ENCODE measurements around the gene RHOBTB1. TPM values are rescaled to one million over a fixed set of nuclear protein-coding genes. Genes with fewer than 3 reads are reported as not detected.

RHOBTB1 gene
- total RNA-seq, 1 experiment from 2014 or later: 0.77 TPM

GRCh38 chr10:60898321-60898720, 45.7 kb downstream of the RHOBTB1 start:
- Histone ChIP-seq H3K36me3 (ENCODE audit: control insufficient read depth, insufficient read depth, low read length) (no peaks in the 10 kb centered on the region), H3K4me1 (ENCODE audit: control insufficient read depth, insufficient read depth, low read length) (no peaks in the 10 kb centered on the region), H3K27me3 (ENCODE audit: control insufficient read depth, insufficient read depth, low read length) (no peaks in the 10 kb centered on the region), H3K27ac (ENCODE audit: low read length) (no peak overlapping the region), H3K4me3 (ENCODE audit: low read depth in 2 of 2, low read length in 2 of 2) (no peak overlapping the region), H3K9me3 (ENCODE audit: control insufficient read depth, insufficient read depth, low read depth, low read length) (no peaks in the 10 kb centered on the region)
- TF ChIP-seq REST (IDR thresholded peaks at IDR 0.05; ENCODE audit: insufficient read depth in 1 of 2, low read depth in 2 of 2, low read length in 1 of 2) (no peak), CTCF (IDR thresholded peaks at IDR 0.05) (no peak), SIN3A (IDR thresholded peaks at IDR 0.05; ENCODE audit: borderline replicate concordance, insufficient read depth, low read depth, low read length) (no peak), POLR2AphosphoS5 (IDR thresholded peaks at IDR 0.05; ENCODE audit: low read depth, low read length) (no peak), TCF7L2 (IDR thresholded peaks at IDR 0.05; ENCODE audit: low read depth, low read length) (no peak)
- in situ Hi-C loops (cut with HindIII; ENCODE audit: low pct_unique_long_range_greater_than_20kb, low sequenced_read_pairs): no loop called here
- intact Hi-C loops (cut with micrococcal nuclease; ENCODE audit: unreplicated experiment): no loop called here
- ChIA-PET POLR2A (no interaction called here), CTCF (no interaction called here)
- no peak for ATAC-seq
- BruUV-seq (replicated peaks): no TSS peak
- DNase-seq (ENCODE audit: low read depth, low spot score): no peak

- TF ChIP-seq POLR2AphosphoS5 (IDR thresholded peaks at IDR 0.05; ENCODE audit: low read depth, low read length) (no peak), TCF7L2 (IDR thresholded peaks at IDR 0.05; ENCODE audit: low read depth, low read length) (no peak), REST (IDR thresholded peaks at IDR 0.05; ENCODE audit: insufficient read depth in 1 of 2, low read depth in 2 of 2, low read length in 1 of 2) (no peak), SIN3A (IDR thresholded peaks at IDR 0.05; ENCODE audit: borderline replicate concordance, insufficient read depth, low read depth, low read length) (no peak), CTCF (IDR thresholded peaks at IDR 0.05) (no peak)
- Histone ChIP-seq H3K4me3 (ENCODE audit: low read depth in 2 of 2, low read length in 2 of 2) (no peak overlapping the region), H3K27me3 (ENCODE audit: control insufficient read depth, insufficient read depth, low read length) (no peaks in the 10 kb centered on the region), H3K9me3 (ENCODE audit: control insufficient read depth, insufficient read depth, low read depth, low read length) (no peaks in the 10 kb centered on the region), H3K4me1 (ENCODE audit: control insufficient read depth, insufficient read depth, low read length) (no peaks in the 10 kb centered on the region), H3K27ac (ENCODE audit: low read length) (no peak overlapping the region), H3K36me3 (ENCODE audit: control insufficient read depth, insufficient read depth, low read length) (no peaks in the 10 kb centered on the region)
- no TSS peak for BruUV-seq (replicated peaks)
- no peak for DNase-seq (ENCODE audit: low read depth, low spot score)
- no peak for ATAC-seq
- ChIA-PET POLR2A (no interaction called here), CTCF (no interaction called here)
- intact Hi-C loops (cut with micrococcal nuclease; ENCODE audit: unreplicated experiment): no loop called here
- in situ Hi-C loops (cut with HindIII; ENCODE audit: low pct_unique_long_range_greater_than_20kb, low sequenced_read_pairs): no loop called here
These were observed 47.2 kb downstream of the RHOBTB1 start for GRCh38 chr10:60896810-60897209.

Measured in Panc1 (cell line).